Right atrium auricular region (tissue), 2 donors: ENCODE data around the gene PCSK9. TPM values are rescaled to one million over a fixed set of nuclear protein-coding genes. Genes with fewer than 3 reads are reported as not detected.

Experiments used
- DNase-seq: peaks from one replicate; pipeline ENCODE4 v3.0.0-alpha.2; 2019; ENCODE audit warnings: low spot score
- H3K27ac ChIP-seq, 2 donors: fragments of 200-600 bp; sonication (generic); 1 replicate in 1 of 2; 2 replicates in 1 of 2; pipeline ENCODE4 v1.5.1; 2016 to 2019
- H3K27me3 ChIP-seq, 2 donors: fragments of 200-600 bp; sonication (generic); one replicate each; pipeline versions ENCODE4 v1.5.1 to v1.6.0; 2017 to 2019
- H3K36me3 ChIP-seq: fragments of 200-600 bp; sonication (generic); one replicate; pipeline ENCODE4 v1.5.1; 2016
- H3K4me1 ChIP-seq, 2 donors: fragments of 200-600 bp; sonication (generic); one replicate each; pipeline versions ENCODE4 v1.5.1 to v1.6.0; 2017 to 2019
- H3K4me3 ChIP-seq, 2 donors: fragments of 200-600 bp; sonication (generic); 1 replicate in 1 of 2; 2 replicates in 1 of 2; pipeline ENCODE4 v1.5.1; 2017 to 2019; ENCODE audit warnings: mild to moderate bottlenecking in 1 of 2, moderate library complexity in 1 of 2
- H3K9me3 ChIP-seq, 2 donors: fragments of 200-600 bp; sonication (generic); one replicate each; pipeline ENCODE4 v1.5.1; 2019
- total RNA-seq, 2 donors: library from RNA; depleted of rRNA; stranded (reverse); fragments of >200 nt; gene quantifications; one replicate each; pipeline ENCODE4 v1.1.0, GENCODE V29; 2016
- TF ChIP-seq, protein P1 (sequence below), 2 donors: fragments of 200-600 bp; sonication (generic); IDR thresholded peaks; one replicate each; pipeline ENCODE4 v1.5.1; 2019; ENCODE audit warnings: antibody characterized with exemption in 2 of 2

Gene PCSK9
- total RNA-seq, result under 1 TPM in 1 of 2 donors, not detected in 1; 0.47 TPM

DNA sequence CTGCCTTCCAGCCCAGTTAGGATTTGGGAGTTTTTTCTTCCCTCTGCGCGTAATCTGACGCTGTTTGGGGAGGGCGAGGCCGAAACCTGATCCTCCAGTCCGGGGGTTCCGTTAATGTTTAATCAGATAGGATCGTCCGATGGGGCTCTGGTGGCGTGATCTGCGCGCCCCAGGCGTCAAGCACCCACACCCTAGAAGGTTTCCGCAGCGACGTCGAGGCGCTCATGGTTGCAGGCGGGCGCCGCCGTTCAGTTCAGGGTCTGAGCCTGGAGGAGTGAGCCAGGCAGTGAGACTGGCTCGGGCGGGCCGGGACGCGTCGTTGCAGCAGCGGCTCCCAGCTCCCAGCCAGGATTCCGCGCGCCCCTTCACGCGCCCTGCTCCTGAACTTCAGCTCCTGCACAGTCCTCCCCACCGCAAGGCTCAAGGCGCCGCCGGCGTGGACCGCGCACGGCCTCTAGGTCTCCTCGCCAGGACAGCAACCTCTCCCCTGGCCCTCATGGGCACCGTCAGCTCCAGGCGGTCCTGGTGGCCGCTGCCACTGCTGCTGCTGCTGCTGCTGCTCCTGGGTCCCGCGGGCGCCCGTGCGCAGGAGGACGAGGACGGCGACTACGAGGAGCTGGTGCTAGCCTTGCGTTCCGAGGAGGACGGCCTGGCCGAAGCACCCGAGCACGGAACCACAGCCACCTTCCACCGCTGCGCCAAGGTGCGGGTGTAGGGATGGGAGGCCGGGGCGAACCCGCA lies at the start of gene PCSK9:
PCSK9 (plus strand) TSS at position 207 of the 741 bp plus-strand sequence; CDS start at position 497, 290 bp downstream.
- H3K27ac ChIP-seq, result no peak within 1 kb of the TSS
- H3K9me3 ChIP-seq, result no peaks in the 10 kb centered on the region
- no peaks in the 10 kb centered on the region for H3K36me3 ChIP-seq
- no peaks in the 10 kb centered on the region for H3K27me3 ChIP-seq
- H3K4me3 ChIP-seq, result peak within 1 kb of the TSS in 1 of 2 donors; percentile 21
- peaks cover 0 to 11% of the 10 kb centered on the region in 2 donors for H3K4me1 ChIP-seq
- TF ChIP-seq, protein P1, sequence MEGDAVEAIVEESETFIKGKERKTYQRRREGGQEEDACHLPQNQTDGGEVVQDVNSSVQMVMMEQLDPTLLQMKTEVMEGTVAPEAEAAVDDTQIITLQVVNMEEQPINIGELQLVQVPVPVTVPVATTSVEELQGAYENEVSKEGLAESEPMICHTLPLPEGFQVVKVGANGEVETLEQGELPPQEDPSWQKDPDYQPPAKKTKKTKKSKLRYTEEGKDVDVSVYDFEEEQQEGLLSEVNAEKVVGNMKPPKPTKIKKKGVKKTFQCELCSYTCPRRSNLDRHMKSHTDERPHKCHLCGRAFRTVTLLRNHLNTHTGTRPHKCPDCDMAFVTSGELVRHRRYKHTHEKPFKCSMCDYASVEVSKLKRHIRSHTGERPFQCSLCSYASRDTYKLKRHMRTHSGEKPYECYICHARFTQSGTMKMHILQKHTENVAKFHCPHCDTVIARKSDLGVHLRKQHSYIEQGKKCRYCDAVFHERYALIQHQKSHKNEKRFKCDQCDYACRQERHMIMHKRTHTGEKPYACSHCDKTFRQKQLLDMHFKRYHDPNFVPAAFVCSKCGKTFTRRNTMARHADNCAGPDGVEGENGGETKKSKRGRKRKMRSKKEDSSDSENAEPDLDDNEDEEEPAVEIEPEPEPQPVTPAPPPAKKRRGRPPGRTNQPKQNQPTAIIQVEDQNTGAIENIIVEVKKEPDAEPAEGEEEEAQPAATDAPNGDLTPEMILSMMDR (IDR thresholded peaks at IDR 0.05), result no peak
- DNase-seq, result no peak

GRCh38 chr1:54989968-54990810 lies 49.2 kb upstream of the PCSK9 start:
- H3K4me1 ChIP-seq, result no peaks in the 10 kb centered on the region
- no peak overlapping the region for H3K4me3 ChIP-seq
- H3K27me3 ChIP-seq, result no peaks in the 10 kb centered on the region
- TF ChIP-seq, protein P1 (IDR thresholded peaks at IDR 0.05), result no peak
- no peaks in the 10 kb centered on the region for H3K36me3 ChIP-seq
- H3K27ac ChIP-seq, result no peak overlapping the region
- H3K9me3 ChIP-seq, result no peaks in the 10 kb centered on the region
- DNase-seq, result no peak

DNA sequence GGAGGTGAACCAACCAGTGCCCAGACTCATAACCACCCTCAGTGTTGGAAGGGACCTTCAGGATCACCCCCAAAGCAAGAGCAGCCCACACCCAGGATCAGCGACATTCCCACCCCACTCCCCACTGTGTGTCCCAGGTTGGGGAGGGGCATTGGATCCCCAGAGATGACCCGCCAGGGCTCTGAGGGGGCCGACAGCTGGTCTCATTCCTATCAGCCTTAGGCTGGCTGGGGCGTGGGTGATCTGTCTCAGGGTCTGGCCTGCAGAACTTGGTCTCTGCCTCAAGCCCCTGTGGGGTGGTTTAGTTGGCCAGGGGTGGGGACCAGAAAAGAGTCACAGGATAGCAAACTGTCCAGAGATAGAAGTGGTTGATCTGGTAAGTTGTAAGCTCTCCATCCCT lies 48.4 kb upstream of the PCSK9 start:
- TF ChIP-seq, protein P1 (IDR thresholded peaks at IDR 0.05), result no peak
- Histone ChIP-seq H3K9me3 (no peaks in the 10 kb centered on the region), H3K4me3 (no peak overlapping the region), H3K27me3 (no peaks in the 10 kb centered on the region), H3K27ac (no peak overlapping the region), H3K36me3 (no peaks in the 10 kb centered on the region), H3K4me1 (no peaks in the 10 kb centered on the region)
- DNase-seq, result no peak

GRCh38 chr1:54991939-54992338 lies 47.4 kb upstream of the PCSK9 start:
- Histone ChIP-seq H3K4me3 (no peak overlapping the region), H3K4me1 (peaks cover 0 to 5% of the 10 kb centered on the region in 2 donors), H3K36me3 (no peaks in the 10 kb centered on the region), H3K27me3 (peaks cover 2% of the 10 kb centered on the region in 2 donors), H3K27ac (no peak overlapping the region), H3K9me3 (no peaks in the 10 kb centered on the region)
- no peak for DNase-seq
- TF ChIP-seq, protein P1 (IDR thresholded peaks at IDR 0.05), result no peak

GRCh38 chr1:54993140-54993539 lies 46.2 kb upstream of the PCSK9 start:
- H3K4me3 ChIP-seq, result no peak overlapping the region
- H3K27me3 ChIP-seq, result peaks cover 4 to 6% of the 10 kb centered on the region in 2 donors
- H3K36me3 ChIP-seq, result no peaks in the 10 kb centered on the region
- TF ChIP-seq, protein P1 (IDR thresholded peaks at IDR 0.05), result no peak
- H3K9me3 ChIP-seq, result no peaks in the 10 kb centered on the region
- H3K27ac ChIP-seq, result no peak overlapping the region
- DNase-seq, result no peak
- H3K4me1 ChIP-seq, result peaks cover 0 to 7% of the 10 kb centered on the region in 2 donors
